Measurements from ENCODE around the gene EAPP.
"Not testable (repeated sequence)": the region's sequence is repeated elsewhere in the genome, so short reads cannot be mapped to it uniquely, and the experiment has no call there.

EAPP gene

GRCh38 chr14:34538096-34538495 lies 1.4 kb downstream of the EAPP start:
- not testable (repeated sequence) for DNase-seq (ENCODE audit: low spot score)

GRCh38 chr14:34537677-34538009 lies 1.9 kb downstream of the EAPP start:
- DNase-seq (ENCODE audit: low spot score): no peak

DNA sequence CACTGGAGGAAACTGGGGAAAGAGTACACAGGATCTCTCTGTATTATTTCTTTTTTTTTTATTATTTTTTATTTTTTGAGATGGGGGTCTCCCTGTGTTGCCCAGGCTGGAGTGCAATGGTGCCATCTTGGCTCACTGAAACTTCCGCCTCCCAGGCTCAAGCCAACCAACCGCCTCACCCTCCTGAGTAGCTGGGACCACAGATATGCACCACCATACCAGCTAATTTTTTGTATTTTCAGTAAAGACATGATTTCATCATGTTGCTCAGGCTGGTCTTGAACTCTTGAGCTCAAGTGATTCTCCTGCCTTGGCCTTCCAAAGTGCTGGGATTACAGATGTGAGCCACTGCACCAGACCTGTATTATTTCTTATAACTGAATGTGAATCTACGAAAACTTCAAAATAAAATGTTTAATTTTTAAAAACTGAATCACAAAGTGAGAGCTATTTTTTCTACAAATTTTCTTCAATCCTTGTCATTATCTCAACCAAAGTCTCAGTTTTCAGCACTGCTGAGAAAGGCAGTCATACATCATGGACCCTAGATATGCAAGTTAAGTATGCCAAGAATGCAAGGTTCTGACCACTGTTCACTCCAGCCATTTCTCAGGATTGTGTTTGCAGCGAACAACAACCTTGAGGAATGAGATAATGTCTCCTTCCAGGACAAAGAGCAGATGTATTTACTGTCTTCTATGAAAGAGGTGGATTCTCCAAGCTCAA lies 2.4 kb downstream of the EAPP start:
- no peak for DNase-seq (ENCODE audit: low spot score)

DNA sequence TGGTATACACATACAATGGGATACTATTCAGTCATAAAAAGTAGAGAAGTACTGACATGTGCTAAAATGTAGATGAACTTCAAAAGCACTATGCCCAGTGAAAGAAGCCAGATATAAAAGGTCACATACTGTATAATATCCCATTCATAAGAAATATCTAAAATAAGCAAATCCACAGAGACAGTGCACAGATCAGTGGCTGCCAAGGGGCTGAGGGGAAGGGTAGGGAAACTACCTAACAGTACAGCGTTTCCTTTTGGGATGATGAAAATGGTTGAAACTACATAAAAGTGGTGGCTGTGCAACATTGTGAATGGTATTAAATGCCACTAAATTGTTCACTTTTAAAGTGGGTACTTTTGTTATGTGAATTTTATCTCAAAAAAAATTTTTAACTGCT lies 11.9 kb downstream of the EAPP start:
- DNase-seq (ENCODE audit: low spot score): no peak

- not testable (repeated sequence) for DNase-seq (ENCODE audit: low spot score)
Measured at GRCh38 chr14:34524216-34524615, 15.3 kb downstream of the EAPP start.

GRCh38 chr14:34522496-34522895 lies 17.0 kb downstream of the EAPP start:
- no peak for DNase-seq (ENCODE audit: low spot score)

- DNase-seq (ENCODE audit: low spot score): not testable (repeated sequence)
Measured at GRCh38 chr14:34521071-34521470, 18.4 kb downstream of the EAPP start.

DNA sequence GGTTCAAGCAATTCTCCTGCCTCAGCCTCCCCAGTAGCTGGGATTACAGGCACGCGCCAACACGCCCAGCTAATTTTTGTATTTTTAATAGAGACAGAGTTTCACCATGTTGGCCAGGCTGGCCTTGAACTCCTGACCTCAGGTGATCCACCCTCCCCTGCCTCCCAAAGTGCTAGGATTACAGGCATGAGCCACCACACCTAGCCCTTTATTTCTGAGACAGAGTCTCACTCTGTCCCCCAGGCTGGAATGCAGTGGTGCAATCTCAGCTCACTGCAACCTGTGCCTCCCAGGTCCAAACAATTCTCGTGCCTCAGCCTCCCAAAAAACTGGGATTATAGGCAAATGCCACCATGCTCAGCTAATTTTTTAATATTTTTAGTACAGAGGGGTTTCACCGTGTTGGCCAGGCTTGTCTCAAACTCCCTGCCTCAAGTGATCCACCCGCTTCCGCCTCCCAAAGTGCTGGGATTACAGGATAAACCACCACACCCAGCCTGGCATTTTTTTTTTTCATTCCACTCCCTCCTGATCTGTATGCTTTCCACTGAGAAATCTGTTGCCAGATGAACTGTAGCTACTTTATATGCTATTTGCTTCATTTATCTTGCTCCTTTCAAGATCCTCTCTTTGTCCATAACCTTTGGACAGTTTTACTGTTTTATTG lies 19.1 kb downstream of the EAPP start:
- not testable (repeated sequence) for DNase-seq (ENCODE audit: low spot score)

- no peak for DNase-seq (ENCODE audit: low spot score)
Measured at GRCh38 chr14:34507884-34508283, 31.6 kb downstream of the EAPP start.

DNA sequence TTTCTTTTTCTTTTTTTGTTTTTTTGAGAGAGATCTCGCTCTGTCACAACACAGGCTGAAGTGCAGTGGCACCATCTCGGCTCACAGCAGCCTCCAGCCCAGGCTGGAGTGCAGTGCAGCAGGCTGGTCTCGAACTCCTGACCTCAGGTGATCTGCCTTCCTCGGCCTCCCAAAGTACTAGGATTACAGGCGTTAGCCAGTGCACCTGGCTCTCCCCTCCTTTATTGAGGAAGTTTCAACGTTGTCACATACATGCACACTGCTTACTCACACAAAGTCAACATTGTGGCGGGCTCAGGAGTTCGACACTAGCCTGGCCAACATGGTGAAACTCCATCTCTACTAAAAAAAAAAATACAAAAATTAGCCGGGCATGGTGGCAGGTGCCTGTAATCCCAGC lies 32.0 kb downstream of the EAPP start:
- no peak for DNase-seq (ENCODE audit: low spot score)

DNA sequence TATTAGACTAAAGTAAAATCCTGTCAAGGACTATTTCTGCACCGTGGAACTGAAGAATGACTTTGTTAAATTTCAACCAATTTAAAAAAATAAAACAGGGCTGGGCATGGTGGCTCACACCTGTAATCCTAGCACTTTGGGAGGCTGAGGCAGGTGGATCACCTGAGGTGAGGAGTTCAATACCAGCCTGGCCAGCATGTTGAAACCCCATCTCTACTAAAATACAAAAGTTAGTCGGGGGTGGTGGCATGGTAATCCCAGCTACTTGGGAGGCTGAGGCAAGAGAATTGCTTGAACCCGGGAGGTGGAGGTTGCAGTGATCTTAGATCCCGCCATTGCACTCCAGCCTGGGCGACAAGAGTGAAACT lies 34.4 kb downstream of the EAPP start:
- not testable (repeated sequence) for DNase-seq (ENCODE audit: low spot score)

DNA sequence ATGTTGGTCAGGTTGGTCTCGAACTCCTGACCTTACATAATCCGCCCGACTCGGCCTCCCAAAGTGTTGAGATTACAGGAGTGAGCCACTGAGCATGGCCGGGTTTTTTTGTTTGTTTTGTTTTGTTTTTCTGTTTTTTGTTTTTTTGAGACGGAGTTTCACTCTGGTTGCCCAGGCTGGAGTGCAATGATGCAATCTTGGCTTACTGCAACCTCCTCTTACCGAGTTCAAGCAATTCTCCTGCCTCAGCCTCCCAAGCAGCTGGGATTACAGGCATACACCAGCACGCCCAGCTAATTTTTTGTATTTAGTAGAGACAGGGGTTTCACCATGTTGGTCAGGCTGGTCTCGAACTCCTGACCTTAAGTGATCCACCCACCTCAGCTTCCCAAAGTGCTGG lies 35.5 kb downstream of the EAPP start:
- DNase-seq (ENCODE audit: low spot score): not testable (repeated sequence)

- no peak for DNase-seq (ENCODE audit: low spot score)
Measured at GRCh38 chr14:34502545-34503225, 36.8 kb downstream of the EAPP start.

GRCh38 chr14:34502001-34502400 lies 37.5 kb downstream of the EAPP start:
- DNase-seq (ENCODE audit: low spot score): no peak

GRCh38 chr14:34501004-34501580 lies 38.4 kb downstream of the EAPP start:
- no peak for DNase-seq (ENCODE audit: low spot score)

- no peak for DNase-seq (ENCODE audit: low spot score)
Measured at GRCh38 chr14:34498684-34499412, 40.7 kb downstream of the EAPP start.

- no peak for DNase-seq (ENCODE audit: low spot score)
Measured at GRCh38 chr14:34496679-34497513, 42.6 kb downstream of the EAPP start.

DNA sequence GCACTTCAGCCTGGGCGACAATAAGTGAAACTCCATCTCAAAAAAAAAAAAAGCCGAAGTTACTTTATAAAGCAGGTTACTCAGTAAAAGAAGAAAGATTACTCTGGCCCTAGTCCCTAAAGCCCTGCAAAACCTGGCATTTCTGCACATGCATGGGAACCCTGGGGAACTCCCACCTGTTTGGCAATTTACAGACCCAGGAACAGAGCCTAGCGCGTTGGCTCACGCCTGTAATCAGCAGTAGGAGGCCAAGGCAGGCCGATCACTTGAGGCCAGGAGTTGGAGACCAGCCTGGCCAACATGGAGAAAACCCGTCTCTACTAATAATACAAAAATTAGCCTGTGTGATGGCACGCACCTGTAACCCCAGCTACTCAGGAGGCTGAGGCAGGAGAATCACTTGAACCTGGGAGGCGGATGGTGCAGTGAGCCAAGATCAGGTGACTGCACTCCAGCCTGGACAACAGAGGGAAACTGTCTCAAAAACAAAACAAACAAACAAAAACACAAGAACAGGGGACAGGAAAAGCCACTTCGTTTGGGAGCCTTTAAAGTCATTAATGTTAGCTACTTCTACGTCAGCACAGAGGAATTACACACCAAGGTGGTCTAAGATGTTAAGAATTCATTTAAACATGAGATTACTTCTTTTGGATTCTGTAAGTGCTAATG lies 43.4 kb downstream of the EAPP start:
- no peak for DNase-seq (ENCODE audit: low spot score)

- no peak for DNase-seq (ENCODE audit: low spot score)
Measured at GRCh38 chr14:34489324-34489723, 50.2 kb downstream of the EAPP start.

GRCh38 chr14:34488528-34488927 lies 51.0 kb downstream of the EAPP start:
- no peak for DNase-seq (ENCODE audit: low spot score)

- DNase-seq (ENCODE audit: low spot score): no peak
Measured at GRCh38 chr14:34484726-34485125, 54.8 kb downstream of the EAPP start.
